GM19452 (cell line): ENCODE results near the gene S100PBP.

ENCODE experiments used
- ATAC-seq: cut with Tn5 transposase; IDR thresholded peaks from one replicate; pipeline ENCODE4 v1.9.1; 2021; ENCODE audit not compliant: unreplicated experiment

Gene S100PBP

GRCh38 chr1:32818804-32819541 lies 1.5 kb downstream of the S100PBP start:
- peak; percentile 39 for ATAC-seq

- ATAC-seq: no peak
Measured at GRCh38 chr1:32825181-32825580, 7.7 kb downstream of the S100PBP start.

DNA sequence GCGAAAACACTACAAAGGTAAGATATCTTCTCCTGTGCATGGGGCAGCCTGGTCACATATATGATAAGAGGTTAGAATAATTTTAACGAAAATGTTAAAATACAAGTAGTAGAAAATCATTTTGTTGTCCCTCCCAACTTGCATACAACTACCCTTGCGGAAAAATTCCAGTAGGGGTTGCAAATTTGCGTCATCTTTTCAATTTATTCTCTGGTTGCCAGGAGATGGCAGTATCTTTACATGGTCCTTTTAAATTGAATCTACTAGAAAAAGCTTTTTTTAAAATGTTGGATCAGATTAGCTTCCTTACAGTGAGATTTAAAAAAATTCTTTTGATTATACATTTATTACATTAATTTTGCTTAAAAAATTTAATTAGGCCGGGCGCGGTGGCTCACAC lies 10.9 kb downstream of the S100PBP start:
- no peak for ATAC-seq

DNA sequence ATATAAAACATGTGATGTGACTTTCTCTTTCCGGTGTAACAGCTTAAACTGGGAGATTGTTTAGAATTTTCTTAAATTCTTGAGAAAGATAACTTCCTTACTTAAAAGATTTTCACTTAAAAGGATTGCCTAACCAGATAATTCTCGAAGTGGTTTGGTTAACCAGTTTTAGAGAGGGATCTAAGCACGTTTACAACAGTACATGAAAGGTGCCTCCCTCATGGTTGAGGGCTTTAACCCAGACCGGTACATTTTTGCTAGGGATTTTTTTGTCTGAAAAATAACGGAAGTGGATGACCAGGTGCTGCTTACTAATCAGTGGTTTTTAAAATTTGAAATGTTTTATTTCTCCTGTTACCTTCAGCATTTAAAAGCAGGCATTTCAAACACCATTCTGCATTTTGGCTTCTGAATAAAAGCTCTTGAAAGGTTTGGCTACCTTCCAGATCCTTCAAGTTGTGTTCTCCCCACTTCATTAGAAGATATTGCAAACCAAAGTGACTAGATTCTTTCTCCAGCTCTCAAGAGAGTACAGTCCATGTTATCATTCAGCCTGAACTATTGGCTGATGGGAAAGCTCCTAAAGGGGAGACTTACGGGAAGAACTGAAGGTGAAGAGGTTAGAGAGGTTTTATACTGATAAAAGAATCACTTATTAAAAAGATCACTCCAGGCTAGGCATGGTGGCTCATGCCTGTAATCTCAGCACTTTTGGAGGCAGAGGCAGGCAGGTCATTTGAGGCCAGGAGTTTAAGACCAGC lies 12.8 kb downstream of the S100PBP start:
- no peak for ATAC-seq

DNA sequence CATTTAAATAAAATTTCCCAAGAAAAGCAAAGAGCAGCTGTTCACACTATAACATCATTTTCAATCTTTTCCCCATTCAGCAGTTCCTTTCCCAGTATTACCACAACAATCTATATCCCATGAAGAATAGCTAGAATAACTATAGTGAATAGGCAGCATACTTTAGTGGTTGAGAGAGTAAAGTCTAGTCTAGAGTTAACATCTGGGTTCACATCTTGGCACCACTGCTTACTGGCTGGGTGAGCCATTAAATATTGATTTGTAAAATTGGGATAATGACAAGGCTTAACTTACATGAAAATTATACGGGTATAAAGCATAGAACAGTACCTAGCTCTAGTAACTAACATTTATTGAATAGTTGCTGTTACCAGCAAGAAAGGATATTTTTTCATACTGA lies 14.4 kb downstream of the S100PBP start:
- no peak for ATAC-seq

DNA sequence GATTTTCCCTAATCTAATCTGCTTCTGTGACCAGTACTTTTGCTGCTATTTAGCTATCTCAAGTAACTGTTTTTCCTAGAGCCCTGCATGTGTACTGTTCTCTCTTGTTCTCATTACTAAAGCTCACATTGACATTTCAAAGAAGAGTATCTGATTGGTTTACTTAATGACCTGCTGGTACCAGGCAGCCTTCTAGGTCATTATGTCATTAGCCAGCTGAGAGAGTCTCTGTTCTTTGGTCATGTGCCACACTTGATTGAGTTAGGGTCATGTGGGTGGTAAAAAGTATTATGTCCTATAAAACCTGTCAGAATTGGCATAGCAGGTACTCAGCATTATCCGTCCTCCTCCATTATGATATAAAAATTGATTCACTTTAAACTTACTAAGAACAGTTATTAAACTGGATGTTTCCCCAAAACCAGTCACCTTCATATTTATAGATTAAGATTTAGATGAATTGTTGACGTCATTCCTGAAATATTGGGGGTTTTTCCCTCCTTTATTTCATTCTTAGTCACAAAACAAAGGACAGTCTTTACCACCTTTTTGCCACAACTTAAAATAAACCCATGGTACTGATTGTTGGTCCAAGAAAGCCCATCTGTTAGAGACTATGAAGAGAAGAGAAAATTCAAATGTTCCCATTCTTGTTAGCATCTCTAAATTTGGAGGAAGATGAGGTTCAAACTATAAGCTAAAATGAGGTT lies 31.1 kb downstream of the S100PBP start:
- ATAC-seq: no peak

DNA sequence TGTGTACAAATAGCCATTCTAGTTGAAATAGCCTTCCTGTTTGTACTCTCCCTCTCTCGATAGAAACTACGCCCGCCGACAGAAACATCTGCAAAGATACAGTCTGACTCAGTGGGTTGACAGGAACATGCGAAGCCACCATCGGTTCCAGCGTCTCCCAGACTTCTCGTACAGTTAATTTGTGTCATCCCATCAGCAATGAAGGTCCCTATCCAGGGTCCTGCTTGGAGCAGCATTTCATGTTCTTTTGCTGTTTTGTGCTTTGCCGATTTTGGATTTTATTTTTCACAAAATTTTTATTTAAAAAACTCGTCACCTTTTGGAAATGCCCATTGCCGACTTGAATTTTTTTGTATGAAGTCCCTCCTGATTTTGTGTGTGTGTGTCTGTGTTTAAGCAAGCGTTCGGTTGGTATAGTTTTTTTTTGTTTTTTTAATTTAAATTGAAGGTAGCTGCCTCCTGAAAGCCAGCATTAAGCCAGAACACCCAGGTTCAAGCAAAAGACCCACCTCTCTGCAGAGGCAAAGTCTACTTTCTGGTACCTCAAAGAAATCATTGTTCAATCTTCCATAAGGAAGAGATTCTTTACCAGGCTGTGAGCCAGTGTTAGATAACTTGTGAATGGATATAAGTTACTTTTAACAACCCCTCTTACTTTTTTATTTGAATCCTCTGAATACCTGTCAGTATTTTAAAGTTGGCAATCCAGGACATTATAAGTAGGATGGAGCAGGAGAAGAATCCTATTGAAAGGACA lies 38.6 kb downstream of the S100PBP start:
- no peak for ATAC-seq

GRCh38 chr1:32858136-32858535 lies 40.7 kb downstream of the S100PBP start:
- ATAC-seq: no peak

- ATAC-seq: no peak
Measured at GRCh38 chr1:32858791-32859190, 41.3 kb downstream of the S100PBP start.

GRCh38 chr1:32859915-32860314 lies 42.5 kb downstream of the S100PBP start:
- no peak for ATAC-seq

DNA sequence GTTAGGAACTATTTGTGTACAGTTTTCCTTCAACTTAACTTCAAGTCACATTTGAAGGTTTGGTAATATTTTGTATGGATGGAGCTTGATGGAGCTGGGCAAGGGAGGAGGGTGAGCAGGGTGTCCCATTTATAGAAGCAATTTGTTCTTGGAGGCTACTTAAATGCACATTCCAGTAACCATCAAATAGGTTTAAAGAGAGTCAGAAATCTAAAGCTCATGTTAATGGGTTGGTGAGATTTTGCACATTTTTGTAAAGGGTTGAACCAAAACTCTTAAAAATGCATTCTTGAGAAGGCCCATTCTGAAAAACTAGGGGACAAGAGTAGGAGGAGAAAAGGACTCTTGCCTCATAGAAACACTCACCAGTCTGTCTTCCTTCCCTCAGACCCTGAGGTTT lies 43.1 kb downstream of the S100PBP start:
- ATAC-seq: no peak

DNA sequence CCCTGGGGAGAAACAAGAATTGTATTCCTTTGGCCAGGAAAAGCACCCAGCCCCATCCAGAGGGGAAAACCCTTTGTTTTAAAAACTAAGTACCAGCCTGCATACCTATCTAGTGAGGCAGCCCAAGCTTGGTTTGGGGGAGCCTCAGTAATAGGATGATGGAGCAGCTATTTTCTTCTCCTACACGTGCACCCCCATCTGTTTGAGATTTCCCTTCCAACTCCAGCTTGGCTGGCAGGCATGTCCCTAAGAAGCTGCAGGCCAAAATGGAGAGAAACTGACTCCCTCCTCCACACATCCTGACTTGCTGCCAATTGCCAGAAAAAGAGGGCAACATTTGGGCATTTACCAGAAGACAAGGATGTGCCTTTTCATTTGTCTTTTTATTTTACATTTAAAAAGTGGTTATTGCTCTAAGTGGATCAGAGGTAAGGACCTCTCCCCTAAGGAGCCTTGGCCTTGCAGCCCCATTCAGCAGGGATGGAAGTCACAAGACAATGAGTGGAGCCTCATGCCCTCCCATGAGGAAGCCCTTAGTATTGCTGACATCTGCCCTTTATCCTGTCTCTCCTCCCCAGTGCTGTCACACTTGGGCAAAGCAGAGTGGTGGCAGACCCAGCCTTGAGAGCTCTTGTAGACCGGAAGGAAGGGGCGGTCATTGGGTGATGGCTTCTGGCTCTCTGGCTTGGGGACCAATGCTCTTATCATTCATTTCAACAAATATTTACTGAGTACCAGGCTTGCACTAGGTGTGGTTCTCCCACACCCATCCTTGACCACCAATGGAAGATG lies 44.6 kb downstream of the S100PBP start:
- no peak for ATAC-seq

- ATAC-seq: no peak
Measured at GRCh38 chr1:32863218-32863880, 45.9 kb downstream of the S100PBP start.

GRCh38 chr1:32863881-32864245 lies 46.4 kb downstream of the S100PBP start:
- ATAC-seq: no peak

DNA sequence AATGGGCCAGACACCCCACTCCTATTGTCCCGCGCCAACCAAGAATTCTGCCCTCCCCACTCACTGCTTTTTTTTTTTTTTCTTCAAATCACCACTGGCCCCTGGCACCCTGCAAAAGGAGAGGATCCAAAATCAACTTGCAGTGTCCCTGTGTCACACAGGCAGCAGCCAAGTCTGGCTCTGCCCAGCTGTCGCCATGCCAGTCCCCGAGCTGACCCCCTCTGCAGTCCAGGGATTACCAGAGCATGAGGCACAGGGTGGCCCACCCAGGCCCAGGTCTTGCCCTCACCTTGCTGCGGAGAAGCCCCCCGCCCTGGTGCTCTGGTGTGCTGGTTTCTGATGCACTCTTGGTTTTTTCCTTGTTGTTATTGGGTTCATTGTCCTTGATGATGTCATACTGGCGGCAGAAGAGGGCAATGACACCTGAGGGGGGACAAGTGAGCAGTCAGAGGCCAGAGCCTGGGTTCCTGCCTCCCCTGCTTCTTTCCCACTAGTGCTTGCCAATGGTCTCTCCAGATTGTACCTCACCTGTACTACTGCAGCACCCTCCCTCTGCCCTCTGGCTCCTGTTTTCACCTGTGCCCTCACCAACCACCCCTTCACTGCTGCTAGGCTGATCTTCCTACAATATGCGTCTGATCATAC lies 47.0 kb downstream of the S100PBP start:
- no peak for ATAC-seq

DNA sequence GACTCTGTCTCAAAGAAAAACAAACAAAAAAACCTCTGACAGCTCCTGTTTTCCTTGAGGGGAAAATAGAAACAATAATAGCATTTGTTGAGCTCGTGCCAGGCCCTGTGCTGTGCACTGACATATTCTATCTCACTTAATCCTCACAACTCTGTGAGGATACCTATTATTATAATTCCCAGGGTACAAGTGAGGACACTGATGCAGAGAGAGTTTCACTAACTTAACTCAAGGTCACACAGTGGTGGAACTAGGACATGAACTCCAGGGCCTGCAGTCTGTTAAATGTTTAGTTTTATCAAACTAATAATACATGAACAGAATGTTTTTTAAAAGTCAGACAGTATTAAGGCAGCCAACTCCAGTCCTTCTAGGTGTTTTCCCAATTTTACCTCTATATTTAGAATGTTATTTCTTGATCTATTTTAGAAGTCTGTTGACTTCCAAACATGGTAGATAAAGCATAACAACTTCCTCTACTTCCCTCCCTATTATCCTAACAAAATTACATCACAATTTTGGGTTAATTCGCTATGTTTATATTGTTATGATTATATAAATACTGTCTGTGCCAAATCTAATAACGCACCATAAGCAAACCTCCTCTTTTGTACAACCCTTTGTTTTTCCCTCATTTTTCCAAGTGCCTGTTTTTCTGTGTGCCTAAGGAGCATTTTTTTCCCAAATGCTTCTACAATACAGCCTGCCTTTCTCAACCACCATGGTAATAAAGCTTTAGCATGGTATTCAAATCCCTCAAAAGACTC lies 48.4 kb downstream of the S100PBP start:
- no peak for ATAC-seq

GRCh38 chr1:32867151-32867550 lies 49.7 kb downstream of the S100PBP start:
- no peak for ATAC-seq

DNA sequence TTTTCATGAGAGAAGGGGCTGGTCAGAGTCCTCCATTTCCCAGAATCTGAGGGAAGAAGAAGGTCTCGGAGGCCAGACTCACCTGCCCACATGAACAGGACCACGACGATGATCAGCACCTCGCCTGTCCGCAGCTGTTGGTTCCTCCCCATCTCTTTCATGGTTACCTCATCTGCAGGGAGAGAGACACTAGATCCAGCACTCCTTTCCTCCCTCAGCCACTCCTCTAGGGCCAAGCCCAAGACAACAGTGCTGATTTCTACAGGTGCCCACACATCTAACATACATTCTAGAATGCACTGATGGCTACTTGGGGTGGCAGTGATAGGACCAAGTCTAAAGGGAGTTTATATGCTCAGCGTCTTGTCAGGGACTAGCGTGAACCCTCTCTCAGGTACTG lies 50.2 kb downstream of the S100PBP start:
- ATAC-seq: no peak

DNA sequence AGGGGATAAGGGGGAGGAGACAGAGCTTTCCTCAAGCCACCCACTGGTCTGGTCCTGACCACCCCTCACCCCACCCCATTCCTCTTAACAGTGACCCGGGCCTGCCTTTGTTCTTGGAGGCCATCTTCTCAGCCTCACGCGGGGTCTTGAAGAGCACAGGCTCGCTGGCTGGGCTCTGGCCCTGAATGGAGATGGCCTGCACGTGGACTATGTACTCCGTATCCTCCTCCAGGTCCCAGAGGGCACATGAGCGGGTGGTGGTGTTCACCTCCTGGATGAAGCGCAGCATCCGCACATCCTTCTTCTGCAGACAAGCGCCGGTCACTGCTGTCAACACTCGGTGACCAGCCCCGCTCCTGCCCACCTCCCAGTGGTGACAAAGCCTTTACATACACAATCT lies 50.6 kb downstream of the S100PBP start:
- no peak for ATAC-seq
